AG20443 (cell line): Measurements from ENCODE around the gene KCNJ6.
"Not testable (repeated sequence)": the region's sequence is repeated elsewhere in the genome, so short reads cannot be mapped to it uniquely, and the experiment has no call there.

Source experiments
- DNase-seq: peaks from one replicate; pipeline ENCODE4 v3.0.0; 2012; ENCODE audit warnings: low spot score, mixed read lengths

KCNJ6 gene

DNA sequence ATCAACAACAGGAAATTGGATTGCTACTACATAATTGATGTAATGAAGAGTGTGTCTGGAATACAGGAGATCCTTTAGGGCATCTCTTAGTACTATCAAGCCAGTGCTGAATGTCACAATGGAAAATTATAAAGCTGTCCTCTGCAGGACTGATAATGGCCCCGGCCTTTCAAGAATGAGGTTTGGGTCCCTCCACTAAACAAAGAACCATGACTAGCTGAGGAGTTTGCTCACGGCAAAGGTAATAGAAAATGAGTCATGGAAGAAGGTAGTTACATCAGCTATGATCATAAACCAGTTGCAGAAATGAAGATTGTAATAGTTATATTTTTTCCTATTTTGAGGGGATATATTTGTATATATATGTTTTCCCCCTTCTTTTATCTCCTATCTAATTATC lies 145.8 kb downstream of the KCNJ6 start:
- DNase-seq = no peak

DNA sequence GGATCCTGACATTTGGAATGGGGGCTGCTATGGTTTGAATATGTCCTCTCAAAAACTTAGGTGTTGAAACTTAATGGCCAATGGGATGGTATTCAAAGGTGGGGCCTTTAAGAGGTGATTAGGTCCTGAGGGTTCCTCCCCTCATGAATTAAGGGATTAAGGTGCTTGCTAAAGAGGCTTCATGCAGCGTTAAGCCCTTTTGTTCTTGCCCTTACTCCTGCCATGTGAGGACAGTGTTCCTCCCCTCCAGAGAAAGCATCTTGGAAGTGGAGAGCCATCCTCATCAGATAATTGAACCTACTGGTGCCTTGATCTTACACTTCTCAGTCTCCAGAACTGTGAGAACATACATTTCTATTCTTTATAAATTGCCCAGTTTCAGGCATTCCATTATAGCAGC lies 146.6 kb downstream of the KCNJ6 start:
- DNase-seq = no peak

DNA sequence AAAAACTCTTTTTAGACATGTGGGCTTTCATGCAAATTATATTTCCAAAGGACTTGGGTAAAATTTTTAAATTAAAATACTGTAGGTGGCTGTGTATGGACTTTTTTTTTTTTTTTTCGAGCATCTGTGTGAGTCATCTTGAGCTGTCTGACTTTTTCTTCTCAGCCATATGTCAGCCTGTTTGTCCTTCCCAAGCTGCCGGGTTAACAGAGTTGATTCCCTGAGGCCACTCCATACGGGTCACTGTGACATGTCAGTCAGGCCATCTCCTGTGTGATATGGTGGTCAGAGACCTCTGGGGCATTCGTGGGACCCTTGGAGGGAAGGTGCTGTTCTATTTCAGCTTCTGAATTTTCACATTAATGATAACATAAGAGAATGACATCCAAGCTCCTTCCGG lies 148.3 kb downstream of the KCNJ6 start:
- DNase-seq = peak; percentile 58

GRCh38 chr21:37766129-37766528 lies 150.1 kb downstream of the KCNJ6 start:
- DNase-seq = no peak

GRCh38 chr21:37765221-37765900 lies 150.9 kb downstream of the KCNJ6 start:
- no peak for DNase-seq

- no peak for DNase-seq
Measured at GRCh38 chr21:37764691-37765090, 151.6 kb downstream of the KCNJ6 start.

DNA sequence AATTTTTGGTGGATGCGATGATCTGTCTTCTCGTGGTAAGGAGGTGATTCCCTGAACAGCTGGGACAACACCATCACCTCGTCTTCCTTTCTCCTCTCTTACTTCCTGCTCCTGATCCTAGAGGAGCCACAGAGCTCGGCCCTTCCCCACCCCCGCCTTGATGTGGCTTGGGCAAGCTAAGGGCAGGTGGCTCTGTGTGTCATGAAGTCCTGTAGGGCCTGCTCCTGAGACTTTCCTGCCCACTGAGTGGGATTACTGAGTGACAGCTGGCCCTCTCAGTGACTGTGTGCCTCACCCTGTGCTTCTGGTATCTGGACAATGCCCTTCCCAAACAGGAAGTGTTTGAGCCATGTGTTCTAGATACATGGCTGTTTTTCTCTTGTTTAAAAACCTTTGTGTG lies 153.0 kb downstream of the KCNJ6 start:
- DNase-seq = no peak

DNA sequence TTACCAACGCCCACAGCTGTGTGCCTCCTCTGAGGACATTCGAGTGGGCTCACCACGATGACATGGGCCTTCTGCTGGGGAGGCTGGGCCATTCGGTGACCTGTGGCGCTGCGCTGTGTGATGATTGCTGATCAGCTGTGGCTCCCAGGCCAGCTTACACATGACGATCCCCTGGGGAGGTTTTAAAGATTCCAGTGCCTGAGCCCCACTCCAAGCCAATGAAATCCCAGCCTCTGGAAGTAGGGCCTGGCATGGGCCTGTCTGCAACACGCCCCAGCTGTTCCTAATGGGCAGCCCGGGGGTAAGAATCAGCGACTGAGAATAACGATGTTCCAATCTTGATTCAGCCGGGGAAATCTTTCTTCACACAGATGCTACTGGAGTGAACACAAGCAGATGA lies 153.7 kb downstream of the KCNJ6 start:
- no peak for DNase-seq

GRCh38 chr21:37761406-37761805 lies 154.9 kb downstream of the KCNJ6 start:
- not testable (repeated sequence) for DNase-seq

- no peak for DNase-seq
Measured at GRCh38 chr21:37759777-37760176, 156.5 kb downstream of the KCNJ6 start.

GRCh38 chr21:37758982-37759381 lies 157.3 kb downstream of the KCNJ6 start:
- DNase-seq = peak; percentile 85

DNA sequence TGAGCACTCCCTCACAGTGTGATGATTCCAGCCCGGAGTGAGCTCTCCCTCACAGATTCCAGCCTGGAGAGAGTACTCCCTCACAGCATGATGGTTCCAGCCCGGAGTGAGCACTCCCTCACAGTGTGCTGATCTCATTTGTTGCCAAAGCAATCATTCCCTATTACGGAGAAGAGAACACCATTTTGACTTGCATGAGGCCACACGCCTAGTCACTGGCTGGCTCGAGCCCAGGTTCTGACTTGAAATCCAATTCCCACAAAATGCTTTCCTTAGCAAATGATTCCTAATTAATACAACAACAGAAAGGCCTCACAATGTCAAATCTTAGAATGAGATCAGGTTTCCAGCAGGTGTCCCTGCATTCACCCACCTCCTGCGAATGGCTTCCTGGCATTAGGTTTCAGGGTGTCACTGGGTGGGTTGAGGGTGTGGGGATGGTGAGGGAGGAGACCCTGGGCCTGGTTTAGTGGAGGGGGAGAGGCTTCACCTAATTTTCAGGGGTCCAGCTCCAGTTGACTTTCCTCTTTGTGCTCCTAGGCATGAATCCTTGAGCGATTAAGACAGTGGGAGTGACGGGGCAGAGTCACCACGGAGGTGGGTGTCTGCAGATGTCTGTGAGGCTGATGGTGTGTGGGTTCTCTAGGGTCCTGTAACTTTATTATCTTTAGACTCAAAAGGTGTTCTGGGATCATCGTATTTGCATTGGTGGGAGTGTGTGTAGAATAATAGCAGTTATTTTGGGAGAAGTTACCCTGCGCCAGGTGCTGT lies 158.5 kb downstream of the KCNJ6 start:
- no peak for DNase-seq

- no peak for DNase-seq
Measured at GRCh38 chr21:37753122-37753599, 163.1 kb downstream of the KCNJ6 start.

DNA sequence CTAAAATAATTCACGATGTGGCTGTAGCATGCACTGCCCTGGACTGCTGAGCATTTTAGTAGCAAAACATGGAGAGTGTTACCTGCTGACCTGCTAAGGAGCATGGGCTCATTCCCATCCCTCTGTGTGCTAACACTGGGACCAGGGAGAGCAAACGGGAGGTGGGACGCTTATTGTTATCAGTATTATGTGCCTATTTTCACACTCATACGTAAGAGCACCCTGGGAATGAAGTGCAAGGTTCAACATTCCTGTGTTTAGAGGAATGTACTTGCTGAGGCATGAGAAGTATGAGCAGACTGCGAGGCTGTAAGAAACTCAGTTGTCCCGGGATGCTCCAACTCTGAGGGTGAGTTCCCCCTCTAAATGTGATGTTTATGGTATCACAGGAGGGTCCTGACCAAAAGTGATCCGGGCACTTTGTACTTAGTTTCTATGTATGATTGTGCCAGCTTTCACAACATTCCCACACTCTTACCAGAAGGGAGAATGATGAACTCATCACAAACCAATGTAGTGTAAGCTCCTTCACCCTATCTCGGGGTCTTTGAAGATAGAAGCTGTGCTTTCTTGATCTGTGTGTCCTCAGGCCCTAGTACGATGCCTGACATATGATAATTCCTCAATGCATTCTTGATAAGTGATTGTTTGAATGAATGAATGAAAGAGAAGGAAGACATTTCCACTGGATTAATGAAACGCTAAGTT lies 164.8 kb downstream of the KCNJ6 start:
- peak; percentile 31 for DNase-seq

GRCh38 chr21:37749132-37749531 lies 167.1 kb downstream of the KCNJ6 start:
- no peak for DNase-seq

- DNase-seq = no peak
Measured at GRCh38 chr21:37748351-37748750, 167.9 kb downstream of the KCNJ6 start.

DNA sequence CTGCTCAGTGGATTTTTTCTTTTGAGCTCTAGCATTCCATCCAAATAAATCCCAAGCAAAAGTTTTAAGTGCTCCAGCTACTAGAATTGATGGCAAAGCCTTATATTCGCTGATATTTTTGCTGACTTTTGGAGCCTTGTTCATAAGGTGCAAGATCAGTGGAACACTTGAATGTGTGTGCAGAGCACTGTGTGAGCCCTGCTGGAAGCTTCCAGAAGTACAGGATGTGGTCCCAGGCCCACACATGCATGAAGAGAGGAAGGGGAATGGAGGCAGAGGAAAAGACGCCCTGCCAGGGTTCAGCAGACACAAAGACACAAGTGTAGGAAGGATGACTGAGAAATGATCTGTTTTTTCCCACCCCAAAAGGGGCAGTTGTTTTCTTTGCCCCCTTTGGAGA lies 169.4 kb downstream of the KCNJ6 start:
- DNase-seq = no peak

DNA sequence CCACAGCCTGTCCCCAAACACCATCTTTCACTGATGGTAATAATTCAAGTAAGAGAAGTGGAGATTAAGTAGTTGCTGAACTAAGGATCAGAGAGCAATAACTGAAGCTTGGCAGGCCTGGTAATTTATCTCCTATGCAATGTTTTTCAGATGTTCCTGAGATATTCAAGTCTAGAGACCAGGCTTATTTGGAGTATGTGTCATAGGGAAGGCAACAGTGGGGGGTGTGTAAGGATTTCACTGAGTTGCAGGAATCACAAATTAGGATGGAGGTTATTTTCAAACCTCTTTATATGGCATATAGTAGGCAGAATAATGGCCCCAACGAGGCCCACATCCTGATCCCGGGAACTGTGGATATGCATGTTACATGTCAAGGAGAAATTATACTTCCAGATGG lies 171.7 kb downstream of the KCNJ6 start:
- no peak for DNase-seq

- DNase-seq = peak; percentile 73
Measured at GRCh38 chr21:37742532-37742931, 173.7 kb downstream of the KCNJ6 start.

- DNase-seq = no peak
Measured at GRCh38 chr21:37742115-37742514, 174.1 kb downstream of the KCNJ6 start.

DNA sequence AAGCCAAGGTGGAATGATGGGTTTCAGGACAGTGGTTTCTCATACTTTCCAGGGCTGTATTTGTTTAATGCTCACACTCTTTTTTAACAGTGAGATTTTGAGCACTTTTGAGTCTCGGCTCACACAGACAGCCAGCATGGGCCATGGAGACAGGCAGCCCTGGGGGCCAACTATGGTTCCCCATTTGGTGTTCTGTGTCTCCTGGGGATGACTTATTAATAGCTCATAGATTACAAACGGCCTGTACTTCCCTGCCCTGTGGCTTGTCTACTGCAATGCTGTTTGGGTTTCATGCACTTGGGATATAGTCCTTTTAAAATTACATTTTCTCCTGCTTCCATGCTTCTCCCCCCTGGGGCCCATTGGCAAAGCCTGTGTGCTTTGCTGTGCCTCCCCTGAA lies 178.3 kb downstream of the KCNJ6 start:
- no peak for DNase-seq

- DNase-seq = no peak
Measured at GRCh38 chr21:37737507-37737906, 178.8 kb downstream of the KCNJ6 start.

DNA sequence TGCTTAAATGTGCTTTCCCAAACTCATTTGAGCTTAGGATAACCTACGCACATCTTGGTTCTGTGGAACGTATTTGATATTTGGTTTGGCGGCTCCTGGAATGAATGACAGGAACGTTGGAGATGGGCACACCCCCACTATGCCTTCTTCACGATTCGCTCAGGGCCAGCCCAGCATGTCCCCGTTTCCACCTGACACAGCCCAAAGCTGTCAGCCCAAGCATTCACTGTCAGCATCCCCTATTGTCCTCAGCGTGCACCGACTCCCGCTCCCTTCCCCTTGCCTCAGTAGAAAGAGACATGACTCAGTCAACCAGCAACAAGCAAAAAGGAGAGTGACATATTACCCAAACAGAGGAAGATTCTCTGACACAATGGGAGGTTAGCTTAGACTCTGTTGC lies 181.4 kb downstream of the KCNJ6 start:
- no peak for DNase-seq
